Measurements from ENCODE around the gene BRAP. TPM values are rescaled to one million over a fixed set of nuclear protein-coding genes. Genes with fewer than 3 reads are reported as not detected.
A peak's percentile ranks its signal among the peaks of the same experiment; 100 is the strongest.
"Not testable (repeated sequence)": the region's sequence is repeated elsewhere in the genome, so short reads cannot be mapped to it uniquely, and the experiment has no call there.

Gene BRAP
- total RNA-seq, 3 donors from 2014 or later, result 17.3 to 26.1 (median 22.3) TPM

DNA sequence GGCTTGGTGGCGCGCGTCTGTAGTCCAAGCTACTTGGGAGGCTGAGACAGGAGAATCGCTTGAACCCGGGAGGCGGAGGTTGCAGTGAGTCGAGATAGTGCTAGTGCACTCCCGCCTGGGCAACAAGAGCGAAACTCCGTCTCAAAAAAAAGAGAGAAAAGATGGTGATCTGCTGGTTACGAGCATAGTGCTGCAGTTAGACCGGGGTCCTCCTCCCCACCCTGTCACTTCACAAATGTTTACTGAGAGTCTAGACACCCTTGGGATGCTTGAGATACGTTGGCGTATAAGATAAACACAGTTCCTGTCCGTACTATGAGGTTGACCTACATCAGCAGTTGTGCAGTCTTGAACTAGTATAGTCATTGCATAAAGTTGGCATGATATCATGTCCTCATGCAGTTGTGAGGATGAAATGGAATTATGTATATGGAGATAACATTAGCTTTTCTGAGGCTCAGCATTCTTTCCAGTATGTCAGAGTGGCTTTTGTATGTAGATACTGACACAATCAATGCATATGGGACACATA is 884 bp upstream of the BRAP start:
- Histone ChIP-seq H3K4me1 (ENCODE audit: low read depth) (peaks cover 14% of the 10 kb centered on the region), H3K36me3 (ENCODE audit: low read depth) (peaks cover 10% of the 10 kb centered on the region), H3K9me3 (no peaks in the 10 kb centered on the region), H3K4me3 (peak overlapping the region; percentile 89)
- TF ChIP-seq, protein P1, sequence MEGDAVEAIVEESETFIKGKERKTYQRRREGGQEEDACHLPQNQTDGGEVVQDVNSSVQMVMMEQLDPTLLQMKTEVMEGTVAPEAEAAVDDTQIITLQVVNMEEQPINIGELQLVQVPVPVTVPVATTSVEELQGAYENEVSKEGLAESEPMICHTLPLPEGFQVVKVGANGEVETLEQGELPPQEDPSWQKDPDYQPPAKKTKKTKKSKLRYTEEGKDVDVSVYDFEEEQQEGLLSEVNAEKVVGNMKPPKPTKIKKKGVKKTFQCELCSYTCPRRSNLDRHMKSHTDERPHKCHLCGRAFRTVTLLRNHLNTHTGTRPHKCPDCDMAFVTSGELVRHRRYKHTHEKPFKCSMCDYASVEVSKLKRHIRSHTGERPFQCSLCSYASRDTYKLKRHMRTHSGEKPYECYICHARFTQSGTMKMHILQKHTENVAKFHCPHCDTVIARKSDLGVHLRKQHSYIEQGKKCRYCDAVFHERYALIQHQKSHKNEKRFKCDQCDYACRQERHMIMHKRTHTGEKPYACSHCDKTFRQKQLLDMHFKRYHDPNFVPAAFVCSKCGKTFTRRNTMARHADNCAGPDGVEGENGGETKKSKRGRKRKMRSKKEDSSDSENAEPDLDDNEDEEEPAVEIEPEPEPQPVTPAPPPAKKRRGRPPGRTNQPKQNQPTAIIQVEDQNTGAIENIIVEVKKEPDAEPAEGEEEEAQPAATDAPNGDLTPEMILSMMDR (IDR thresholded peaks at IDR 0.05), result no peak
- DNase-seq (no peak), ATAC-seq (no peak)
- intact Hi-C loops (cut with DNase I, micrococcal nuclease), result no loop called here

DNA sequence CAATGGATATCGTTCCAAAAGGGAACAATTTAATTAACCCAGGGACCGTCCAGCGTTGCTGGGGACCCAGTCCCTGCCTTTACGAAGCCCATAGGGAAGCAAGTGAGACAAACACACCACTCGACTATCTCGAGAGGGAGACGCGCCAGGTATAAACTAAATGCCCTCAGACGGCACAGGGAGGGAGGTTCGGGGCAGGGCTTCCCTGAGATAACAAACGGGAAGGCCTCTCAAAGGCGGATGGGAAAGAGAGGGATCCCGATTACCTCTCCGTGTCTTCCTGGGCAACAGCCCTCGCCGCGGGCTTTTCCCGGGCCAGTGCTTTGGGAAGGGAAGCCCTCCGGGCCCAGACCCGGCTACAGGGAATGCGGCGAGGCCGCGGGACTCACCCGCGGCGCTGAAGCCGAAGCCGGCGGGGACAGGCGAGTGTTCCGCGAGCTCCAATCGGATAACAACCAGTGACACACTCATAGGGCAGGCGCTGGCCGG is 390 bp downstream of the BRAP start:
- intact Hi-C loops (cut with DNase I, micrococcal nuclease), result no loop called here
- Histone ChIP-seq H3K36me3 (ENCODE audit: low read depth) (peaks cover 12% of the 10 kb centered on the region), H3K9me3 (no peaks in the 10 kb centered on the region), H3K4me1 (ENCODE audit: low read depth) (peaks cover 14% of the 10 kb centered on the region), H3K4me3 (peak overlapping the region; percentile 89)
- peak in 1 of 3 donors; percentile 47 for DNase-seq
- TF ChIP-seq, protein P1 (IDR thresholded peaks at IDR 0.05), result no peak
- peak; percentile 71 for ATAC-seq

DNA sequence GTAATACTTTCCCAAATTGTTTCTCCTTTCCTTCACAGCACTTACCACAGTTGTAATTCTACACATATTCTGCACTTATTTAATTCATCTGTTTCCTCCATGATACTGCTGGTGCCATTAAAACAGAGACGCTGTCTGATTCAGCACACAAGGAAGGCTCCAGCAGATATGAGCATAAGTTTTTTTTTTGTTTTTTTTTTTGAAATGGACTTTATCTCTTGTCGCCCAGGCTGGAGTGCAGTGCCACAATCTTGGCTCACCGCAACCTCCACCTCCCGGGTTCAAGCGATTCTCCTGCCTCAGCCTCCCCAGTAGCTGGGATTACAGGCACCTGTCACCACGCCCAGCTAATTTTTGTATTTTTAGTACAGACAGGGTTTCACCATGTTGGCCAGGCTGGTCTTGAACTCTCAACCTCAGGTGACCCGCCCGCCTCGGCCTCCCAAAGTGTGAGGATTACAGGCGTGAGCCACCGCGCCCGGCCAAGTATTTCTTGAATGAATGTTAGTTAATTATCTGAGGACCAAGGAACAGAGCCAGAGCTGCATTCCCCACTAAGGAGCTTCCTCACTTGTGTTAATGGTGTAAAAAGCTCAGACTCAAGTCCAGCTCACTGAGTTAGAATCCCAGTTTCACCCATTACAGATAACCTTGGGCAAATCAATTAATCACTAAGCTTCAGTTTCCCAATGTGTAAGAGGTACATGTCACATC is 1.1 kb downstream of the BRAP start:
- H3K4me3 ChIP-seq; intact Hi-C loops (cut with DNase I, micrococcal nuclease); ATAC-seq; H3K9me3 ChIP-seq: not testable (repeated sequence)
- Histone ChIP-seq H3K36me3 (ENCODE audit: low read depth) (peaks cover 16% of the 10 kb centered on the region), H3K4me1 (ENCODE audit: low read depth) (peaks cover 14% of the 10 kb centered on the region)
- peak in 1 of 3 donors; percentile 30 for DNase-seq

DNA sequence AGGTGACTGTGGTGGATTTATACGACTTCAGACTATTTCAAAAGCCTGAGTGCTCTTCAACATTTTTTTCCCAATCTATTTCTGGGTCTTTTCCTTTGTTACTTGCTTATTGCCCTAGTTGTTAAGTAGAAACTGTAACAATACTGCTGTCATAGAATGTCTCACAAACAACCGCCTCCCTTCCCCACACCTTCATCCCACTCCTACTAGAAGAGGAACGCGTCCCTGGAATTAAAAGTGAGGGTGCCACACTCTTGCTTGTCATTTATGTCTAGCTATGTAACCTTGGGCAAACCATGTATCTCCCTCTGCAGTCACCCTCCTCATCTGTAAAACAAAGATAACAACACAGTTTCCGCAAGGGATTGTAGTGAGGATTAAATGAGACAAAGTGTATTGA is 8.6 kb downstream of the BRAP start:
- H3K4me1 ChIP-seq (ENCODE audit: low read depth), result no peaks in the 10 kb centered on the region
- ATAC-seq (no peak), DNase-seq (no peak)
- no peaks in the 10 kb centered on the region for H3K9me3 ChIP-seq
- intact Hi-C loops (cut with DNase I, micrococcal nuclease), result no loop called here
- TF ChIP-seq, protein P1 (IDR thresholded peaks at IDR 0.05), result no peak
- no peak overlapping the region for H3K4me3 ChIP-seq
- peaks cover 15% of the 10 kb centered on the region for H3K36me3 ChIP-seq (ENCODE audit: low read depth)

DNA sequence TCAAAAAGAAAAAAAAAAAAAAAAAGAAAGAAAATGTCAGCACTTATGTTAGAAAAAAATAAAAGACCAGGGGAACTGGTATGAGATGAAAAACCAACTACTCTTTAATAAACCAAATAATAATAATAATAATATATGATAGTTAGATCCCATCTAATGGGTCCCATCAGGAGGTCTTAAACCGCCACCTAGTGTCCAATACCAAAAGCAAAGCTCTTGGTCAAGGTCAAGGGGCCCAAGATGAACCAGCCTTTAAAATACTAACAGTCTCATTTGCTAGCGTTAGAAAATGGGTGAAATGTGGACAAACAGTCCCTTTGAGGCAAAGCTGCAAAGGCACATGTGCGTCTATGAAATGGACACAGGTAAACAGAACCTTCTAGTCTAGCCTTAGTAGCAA is 12.3 kb downstream of the BRAP start:
- Histone ChIP-seq H3K4me3 (no peak overlapping the region), H3K4me1 (ENCODE audit: low read depth) (no peaks in the 10 kb centered on the region), H3K9me3 (no peaks in the 10 kb centered on the region), H3K36me3 (ENCODE audit: low read depth) (peaks cover 13% of the 10 kb centered on the region)
- ATAC-seq (no peak), DNase-seq (no peak)
- intact Hi-C loops (cut with DNase I, micrococcal nuclease), result no loop called here
- TF ChIP-seq, protein P1 (IDR thresholded peaks at IDR 0.05), result no peak

DNA sequence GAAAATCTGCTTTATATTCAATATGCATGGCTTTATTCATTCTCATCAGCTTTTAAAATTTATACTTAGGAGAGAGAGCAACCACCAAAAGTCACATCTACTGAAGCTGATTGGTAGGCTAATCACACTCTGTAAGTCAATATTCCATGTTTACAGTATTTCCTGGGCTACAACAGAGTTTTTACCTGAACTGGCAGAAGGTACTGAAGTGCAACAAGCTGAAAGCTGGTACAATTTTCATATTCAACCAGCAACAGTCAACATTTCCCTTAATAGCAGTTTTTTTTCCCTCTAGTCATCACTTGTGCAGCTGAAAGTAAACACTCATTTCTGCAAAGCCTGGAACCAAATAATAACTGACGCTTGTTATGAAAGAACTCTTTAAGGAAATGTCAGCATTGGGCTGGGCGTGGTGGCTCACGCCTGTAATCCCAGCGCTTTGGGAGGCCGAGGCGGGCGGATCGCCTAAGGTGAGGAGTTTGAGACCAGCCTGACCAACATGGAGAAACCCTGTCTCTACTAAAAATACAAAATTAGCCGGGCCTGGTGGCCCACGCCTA is 12.9 kb downstream of the BRAP start:
- ATAC-seq (no peak), DNase-seq (no peak)
- TF ChIP-seq, protein P1 (IDR thresholded peaks at IDR 0.05), result no peak
- H3K36me3 ChIP-seq (ENCODE audit: low read depth), result peaks cover 13% of the 10 kb centered on the region
- H3K9me3 ChIP-seq, result no peaks in the 10 kb centered on the region
- no peak overlapping the region for H3K4me3 ChIP-seq
- intact Hi-C loops (cut with DNase I, micrococcal nuclease), result no loop called here
- no peaks in the 10 kb centered on the region for H3K4me1 ChIP-seq (ENCODE audit: low read depth)
